ENCODE data around the gene ADGRD2. TPM values are rescaled to one million over a fixed set of nuclear protein-coding genes. Genes with fewer than 3 reads are reported as not detected.

ADGRD2 gene
- total RNA-seq, 4 donors from 2014 or later: not detected

DNA sequence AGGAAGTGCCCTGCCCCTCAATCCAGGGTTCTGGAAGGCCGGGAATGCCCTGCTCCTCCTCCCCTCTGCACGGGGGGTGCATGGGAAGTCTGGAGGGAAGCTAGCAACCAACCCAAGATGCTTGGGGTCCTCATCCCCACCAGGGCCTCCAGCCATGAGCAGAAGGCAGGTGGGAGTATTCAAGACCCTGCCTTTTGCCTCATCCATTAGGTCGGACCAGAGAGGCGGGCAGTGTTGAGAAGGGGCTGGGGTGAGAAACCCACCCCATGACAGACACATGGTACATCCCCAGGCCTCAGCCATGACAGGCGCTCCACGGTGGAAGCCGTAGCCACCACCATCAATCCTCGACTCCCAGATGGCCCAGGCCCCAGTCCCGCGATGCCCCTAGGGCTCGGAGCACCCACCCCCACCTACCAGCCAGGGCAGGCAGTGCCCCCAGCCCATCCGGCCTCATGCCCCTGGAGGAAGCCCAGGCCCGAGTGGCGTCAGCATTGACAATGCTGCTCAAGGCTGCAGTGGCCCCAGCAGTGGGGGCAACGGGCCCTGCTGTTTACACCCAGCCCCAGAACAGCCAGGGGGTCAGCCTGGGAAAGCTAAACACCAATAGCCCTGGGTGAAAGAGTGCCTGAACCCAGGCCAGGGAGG, 48.4 kb downstream of the ADGRD2 start:
- DNase-seq (ENCODE audit: low spot score in 2 of 2): no peak
- H3K36me3 ChIP-seq: no peaks in the 10 kb centered on the region
- peaks cover 0 to 60% of the 10 kb centered on the region in 2 donors for H3K27me3 ChIP-seq
- no peak overlapping the region for H3K27ac ChIP-seq
- no peak overlapping the region for H3K4me3 ChIP-seq
- WGBS, 2 donors: 54 to 64% methylated on average over 9 of the region's 15 CpGs
- H3K9me3 ChIP-seq: no peaks in the 10 kb centered on the region
- TF ChIP-seq, protein P1, sequence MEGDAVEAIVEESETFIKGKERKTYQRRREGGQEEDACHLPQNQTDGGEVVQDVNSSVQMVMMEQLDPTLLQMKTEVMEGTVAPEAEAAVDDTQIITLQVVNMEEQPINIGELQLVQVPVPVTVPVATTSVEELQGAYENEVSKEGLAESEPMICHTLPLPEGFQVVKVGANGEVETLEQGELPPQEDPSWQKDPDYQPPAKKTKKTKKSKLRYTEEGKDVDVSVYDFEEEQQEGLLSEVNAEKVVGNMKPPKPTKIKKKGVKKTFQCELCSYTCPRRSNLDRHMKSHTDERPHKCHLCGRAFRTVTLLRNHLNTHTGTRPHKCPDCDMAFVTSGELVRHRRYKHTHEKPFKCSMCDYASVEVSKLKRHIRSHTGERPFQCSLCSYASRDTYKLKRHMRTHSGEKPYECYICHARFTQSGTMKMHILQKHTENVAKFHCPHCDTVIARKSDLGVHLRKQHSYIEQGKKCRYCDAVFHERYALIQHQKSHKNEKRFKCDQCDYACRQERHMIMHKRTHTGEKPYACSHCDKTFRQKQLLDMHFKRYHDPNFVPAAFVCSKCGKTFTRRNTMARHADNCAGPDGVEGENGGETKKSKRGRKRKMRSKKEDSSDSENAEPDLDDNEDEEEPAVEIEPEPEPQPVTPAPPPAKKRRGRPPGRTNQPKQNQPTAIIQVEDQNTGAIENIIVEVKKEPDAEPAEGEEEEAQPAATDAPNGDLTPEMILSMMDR (IDR thresholded peaks at IDR 0.05): no peak
- TF ChIP-seq EP300 (IDR thresholded peaks at IDR 0.05): no peak
- TF ChIP-seq POLR2A (IDR thresholded peaks at IDR 0.05): no peak
- H3K4me1 ChIP-seq: peaks cover 0 to 11% (median 2%) of the 10 kb centered on the region in 4 donors

DNA sequence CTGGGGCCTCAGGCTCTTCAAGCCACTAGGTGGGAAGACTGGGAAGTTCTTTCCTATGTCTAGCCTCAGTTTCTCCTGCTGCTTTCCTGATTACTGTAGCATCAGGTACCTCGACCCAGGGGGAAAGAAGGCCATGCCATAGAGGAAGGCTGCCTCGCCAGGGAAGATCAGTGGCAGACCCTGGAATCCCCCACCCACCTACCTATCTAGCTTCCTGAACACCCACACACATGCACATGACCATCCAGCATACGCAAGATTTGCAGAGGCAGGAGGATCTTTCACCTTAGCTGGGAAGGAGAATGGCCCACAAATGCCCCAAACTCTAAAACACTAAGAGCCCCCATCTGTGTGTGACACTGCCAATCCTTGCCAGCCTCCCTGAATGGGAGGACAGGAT, 49.0 kb downstream of the ADGRD2 start:
- no peak for DNase-seq (ENCODE audit: low spot score in 2 of 2)
- TF ChIP-seq, protein P1 (IDR thresholded peaks at IDR 0.05): no peak
- TF ChIP-seq POLR2A (IDR thresholded peaks at IDR 0.05) (no peak), EP300 (IDR thresholded peaks at IDR 0.05) (no peak)
- WGBS, 2 donors: 77 to 91% methylated on average over 3 of the region's 3 CpGs
- H3K36me3 ChIP-seq: no peaks in the 10 kb centered on the region
- H3K27ac ChIP-seq: no peak overlapping the region
- peaks cover 0 to 17% (median 6%) of the 10 kb centered on the region in 4 donors for H3K4me1 ChIP-seq
- H3K27me3 ChIP-seq: peaks cover 0 to 65% of the 10 kb centered on the region in 2 donors
- H3K4me3 ChIP-seq: no peak overlapping the region
- no peaks in the 10 kb centered on the region for H3K9me3 ChIP-seq

DNA sequence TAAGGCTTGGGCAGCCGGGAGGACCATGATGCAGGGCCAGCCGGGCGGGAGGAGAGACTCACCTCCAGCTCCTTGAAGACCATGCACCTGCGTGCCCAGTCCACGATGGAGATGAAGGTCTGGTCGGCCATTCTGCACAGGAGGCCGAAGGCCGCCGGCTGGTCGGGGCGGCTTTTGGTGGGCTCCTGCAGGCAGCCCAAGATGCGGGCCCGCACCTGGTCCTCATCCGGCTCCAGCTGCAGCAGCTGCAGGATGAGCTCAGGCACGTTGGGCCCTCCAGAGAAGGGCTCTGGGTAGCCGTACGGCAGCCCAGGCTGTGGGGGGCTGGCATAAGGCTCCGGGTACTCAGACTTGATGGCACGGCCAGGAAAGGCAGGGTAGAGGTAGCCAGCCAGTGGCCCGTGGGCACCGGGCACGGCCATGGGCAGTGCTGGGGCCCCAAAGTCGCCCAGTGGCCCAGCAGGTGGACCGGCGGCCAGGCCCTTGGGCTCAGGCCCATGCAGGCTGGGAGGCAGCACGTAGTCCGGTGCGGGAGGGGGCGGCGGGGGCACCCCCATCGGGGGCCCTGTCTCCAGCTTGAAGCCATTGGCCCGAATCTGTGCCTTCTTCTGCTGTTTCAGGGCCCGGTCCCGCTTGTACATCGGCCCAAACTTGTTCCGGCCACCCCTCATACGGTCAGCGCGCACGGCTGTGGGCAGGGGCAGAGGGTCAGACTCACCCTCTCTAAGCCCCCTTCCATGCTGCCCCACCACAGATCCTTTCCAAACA, 50.0 kb downstream of the ADGRD2 start:
- TF ChIP-seq EP300 (IDR thresholded peaks at IDR 0.05) (no peak), POLR2A (IDR thresholded peaks at IDR 0.05) (no peak)
- TF ChIP-seq, protein P1 (IDR thresholded peaks at IDR 0.05): no peak
- H3K36me3 ChIP-seq: no peaks in the 10 kb centered on the region
- no peaks in the 10 kb centered on the region for H3K9me3 ChIP-seq
- no peak for DNase-seq (ENCODE audit: low spot score in 2 of 2)
- WGBS, 2 donors: 85 to 88% methylated on average over 28 of the region's 40 CpGs
- H3K4me3 ChIP-seq: no peak overlapping the region
- peaks cover 0 to 24% (median 7%) of the 10 kb centered on the region in 4 donors for H3K4me1 ChIP-seq
- no peak overlapping the region for H3K27ac ChIP-seq
- H3K27me3 ChIP-seq: peaks cover 0 to 64% of the 10 kb centered on the region in 2 donors

DNA sequence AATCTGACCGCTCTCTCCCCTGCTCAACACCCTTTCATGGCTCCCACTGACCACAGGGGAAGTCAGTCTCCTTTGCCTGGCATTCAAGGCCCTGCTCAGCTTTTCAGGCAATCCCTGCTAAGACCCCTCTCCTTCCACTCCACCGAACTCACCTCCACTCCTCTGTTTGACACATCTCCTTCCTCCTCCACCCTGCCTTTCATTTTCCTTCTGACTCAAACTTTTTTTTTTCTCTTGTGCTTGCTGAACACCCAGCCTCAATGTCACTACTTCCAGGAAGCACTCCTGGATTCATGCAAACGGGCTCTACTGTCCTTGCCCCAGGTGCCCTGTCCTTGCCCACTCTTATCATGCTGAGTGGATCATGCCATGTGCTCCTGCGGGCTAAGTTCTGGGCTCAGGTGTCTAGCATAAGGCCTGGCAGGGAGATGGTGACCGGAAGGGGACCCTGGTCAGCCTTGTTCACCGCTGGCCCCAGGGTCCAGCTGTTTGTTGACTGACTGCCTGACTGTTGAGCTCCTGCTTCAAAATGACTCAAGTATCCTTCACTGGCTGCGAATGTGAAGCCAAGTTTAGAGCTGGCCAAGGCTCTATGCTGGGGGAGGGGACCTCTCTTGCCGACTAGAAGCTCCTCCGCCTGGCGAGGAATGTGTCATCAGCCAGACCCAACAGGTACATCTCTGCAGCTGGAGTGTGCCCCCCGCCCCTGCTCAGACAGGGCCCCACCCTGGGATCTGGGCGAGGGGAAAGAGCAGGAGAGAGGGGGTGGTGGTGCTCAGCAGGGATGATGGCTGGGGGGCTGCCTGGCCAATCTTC, 50.8 kb downstream of the ADGRD2 start:
- Histone ChIP-seq H3K9me3 (no peaks in the 10 kb centered on the region), H3K36me3 (no peaks in the 10 kb centered on the region), H3K4me3 (no peak overlapping the region), H3K27ac (no peak overlapping the region), H3K4me1 (peaks cover 0 to 24% (median 7%) of the 10 kb centered on the region in 4 donors), H3K27me3 (peaks cover 0 to 72% of the 10 kb centered on the region in 2 donors)
- TF ChIP-seq POLR2A (IDR thresholded peaks at IDR 0.05): no peak
- TF ChIP-seq, protein P1 (IDR thresholded peaks at IDR 0.05): no peak
- no peak for TF ChIP-seq EP300 (IDR thresholded peaks at IDR 0.05)
- 59 to 63% methylated on average over 11 to 12 of the region's 12 CpGs for WGBS, 2 donors
- DNase-seq (ENCODE audit: low spot score in 2 of 2): no peak

Measured in tibial nerve (tissue), 4 donors.